ENCODE measurements around the gene GRIA3. TPM values are rescaled to one million over a fixed set of nuclear protein-coding genes. Genes with fewer than 3 reads are reported as not detected.

Gene GRIA3
- total RNA-seq = not detected
- not detected for polyA plus RNA-seq

DNA sequence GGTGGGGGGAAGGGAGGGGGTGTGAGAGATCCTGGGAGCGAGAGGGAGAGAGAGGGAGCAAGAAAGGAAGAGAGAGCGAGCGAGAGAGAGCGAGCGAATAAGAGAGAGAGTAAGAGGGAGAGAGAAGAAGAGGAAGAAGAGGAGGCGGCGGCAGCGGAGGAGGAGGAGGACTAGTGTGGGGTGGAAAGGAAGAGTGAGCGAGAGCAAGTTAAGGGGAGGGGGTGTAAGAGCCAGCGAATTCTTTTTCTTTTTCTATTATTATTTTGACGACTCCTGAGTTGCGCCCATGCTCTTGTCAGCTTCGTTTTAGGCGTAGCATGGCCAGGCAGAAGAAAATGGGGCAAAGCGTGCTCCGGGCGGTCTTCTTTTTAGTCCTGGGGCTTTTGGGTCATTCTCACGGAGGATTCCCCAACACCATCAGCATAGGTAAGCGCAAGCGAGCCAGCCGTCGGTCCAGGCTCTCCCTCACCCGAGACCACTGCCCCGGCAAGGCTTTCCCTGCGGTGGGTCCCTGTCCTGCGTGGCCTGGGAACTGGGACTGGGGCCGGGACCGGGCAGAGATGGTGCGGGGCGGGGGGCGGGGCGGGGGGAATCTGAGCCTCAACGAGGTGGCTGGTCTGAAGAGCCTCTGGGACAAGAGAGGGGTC lies at the start of gene GRIA3:
GRIA3 (plus strand) TSS at position 60 of the 647 bp plus-strand sequence; CDS start at position 318, 258 bp downstream.
- H3K4me3 ChIP-seq (ENCODE audit: low read depth, low read length) = no peak within 1 kb of the TSS
- no peaks in the 10 kb centered on the region for H3K9me3 ChIP-seq (ENCODE audit: control insufficient read depth in 2 of 2, low read length in 2 of 2)
- peaks cover 0 to 2% (median 0%) of the 10 kb centered on the region in 7 donors for H3K9me3 Mint-ChIP-seq
- peak within 1 kb of the TSS in 1 of 4 donors; percentile 44 for H3K4me3 Mint-ChIP-seq
- no peaks in the 10 kb centered on the region for H3K36me3 ChIP-seq (ENCODE audit: control insufficient read depth, insufficient read depth, low read length)
- H3K36me3 Mint-ChIP-seq = no peaks in the 10 kb centered on the region
- no peaks in the 10 kb centered on the region for H3K4me1 Mint-ChIP-seq
- no peaks in the 10 kb centered on the region for H3K4me1 ChIP-seq (ENCODE audit: control insufficient read depth, insufficient read depth, low read length, poor library complexity, severe bottlenecking)
- DNase-seq = no peak
- H3K27ac Mint-ChIP-seq = peak within 1 kb of the TSS in 1 of 3 donors; percentile 60
- H3K27me3 Mint-ChIP-seq = peaks cover 19% of the 10 kb centered on the region
- no peak for ATAC-seq (ENCODE audit: low read depth in 2 of 2)
- no peak within 1 kb of the TSS for H3K27ac ChIP-seq (ENCODE audit: insufficient read depth, low read length, poor library complexity, severe bottlenecking)
- no peaks in the 10 kb centered on the region for H3K27me3 ChIP-seq (ENCODE audit: control insufficient read depth, insufficient read depth, low read length)

DNA sequence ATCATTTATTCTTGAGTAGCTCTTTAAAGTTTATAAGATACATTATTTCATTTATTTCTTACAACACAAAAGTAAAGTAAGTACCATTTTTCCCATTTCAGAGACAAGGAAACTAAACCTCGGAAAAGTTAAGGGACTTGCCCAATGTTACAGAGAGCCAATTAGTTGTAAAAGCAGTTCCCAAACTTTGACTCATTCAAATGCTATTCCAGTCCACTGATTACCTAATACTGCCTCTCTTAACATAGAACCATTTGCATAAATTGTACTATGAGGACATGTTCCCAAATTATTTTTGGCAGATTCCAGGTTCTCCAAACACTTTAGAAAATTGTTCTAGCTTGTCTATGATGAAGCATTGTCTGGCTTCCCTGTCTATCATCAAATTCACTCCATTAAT lies 45.6 kb upstream of the GRIA3 start:
- H3K27me3 Mint-ChIP-seq = no peaks in the 10 kb centered on the region
- Histone ChIP-seq H3K4me3 (ENCODE audit: low read depth, low read length) (no peak overlapping the region), H3K4me1 (ENCODE audit: control insufficient read depth, insufficient read depth, low read length, poor library complexity, severe bottlenecking) (no peaks in the 10 kb centered on the region), H3K36me3 (ENCODE audit: control insufficient read depth, insufficient read depth, low read length) (no peaks in the 10 kb centered on the region), H3K9me3 (ENCODE audit: control insufficient read depth in 2 of 2, low read length in 2 of 2) (no peaks in the 10 kb centered on the region), H3K27me3 (ENCODE audit: control insufficient read depth, insufficient read depth, low read length) (no peaks in the 10 kb centered on the region), H3K27ac (ENCODE audit: insufficient read depth, low read length, poor library complexity, severe bottlenecking) (no peak overlapping the region)
- no peak overlapping the region for H3K4me3 Mint-ChIP-seq
- DNase-seq (no peak), ATAC-seq (ENCODE audit: low read depth in 2 of 2) (no peak)
- H3K9me3 Mint-ChIP-seq = peaks cover 0 to 7% (median 0%) of the 10 kb centered on the region in 7 donors
- H3K36me3 Mint-ChIP-seq = no peaks in the 10 kb centered on the region
- H3K4me1 Mint-ChIP-seq = no peaks in the 10 kb centered on the region
- no peak overlapping the region for H3K27ac Mint-ChIP-seq

DNA sequence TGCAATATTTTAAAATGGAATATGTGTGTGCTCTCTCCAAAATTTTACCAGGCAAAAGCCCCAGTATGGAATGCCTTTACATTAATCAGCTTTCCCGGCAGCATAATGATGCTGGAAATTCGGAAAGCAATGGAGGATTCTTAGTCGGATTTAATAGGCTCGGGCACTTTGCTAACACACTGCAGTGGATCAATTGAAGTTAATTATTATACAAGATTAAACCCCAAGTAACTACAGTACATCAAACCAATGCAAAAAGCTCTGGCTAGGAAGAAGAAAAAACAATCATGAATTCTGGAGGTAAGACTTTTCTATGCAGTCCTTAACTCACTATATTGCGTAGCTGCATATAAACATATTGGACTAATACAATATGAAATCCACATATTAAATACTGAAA lies 43.6 kb upstream of the GRIA3 start:
- no peaks in the 10 kb centered on the region for H3K4me1 Mint-ChIP-seq
- no peak for DNase-seq

DNA sequence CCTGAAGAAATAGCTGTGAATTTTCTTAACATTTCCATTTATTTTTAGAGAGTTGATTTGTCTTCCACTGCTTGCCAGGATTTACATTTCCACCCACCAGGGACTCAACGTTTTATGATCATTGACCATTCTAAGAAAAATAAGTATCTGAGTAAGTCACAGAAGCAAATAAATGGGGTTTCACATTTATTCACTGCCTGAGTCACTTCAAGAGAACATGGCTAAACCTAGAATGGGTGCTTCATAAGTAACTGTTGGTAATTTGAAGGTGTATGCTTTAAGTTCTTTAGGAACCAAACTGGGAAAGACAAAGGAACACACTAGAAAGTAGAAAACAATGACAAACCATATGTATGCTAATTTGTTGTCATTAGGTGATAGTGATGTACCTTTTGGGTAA lies 43.2 kb upstream of the GRIA3 start:
- Histone ChIP-seq H3K4me1 (ENCODE audit: control insufficient read depth, insufficient read depth, low read length, poor library complexity, severe bottlenecking) (no peaks in the 10 kb centered on the region), H3K9me3 (ENCODE audit: control insufficient read depth in 2 of 2, low read length in 2 of 2) (no peaks in the 10 kb centered on the region), H3K36me3 (ENCODE audit: control insufficient read depth, insufficient read depth, low read length) (no peaks in the 10 kb centered on the region), H3K4me3 (ENCODE audit: low read depth, low read length) (no peak overlapping the region), H3K27ac (ENCODE audit: insufficient read depth, low read length, poor library complexity, severe bottlenecking) (no peak overlapping the region), H3K27me3 (ENCODE audit: control insufficient read depth, insufficient read depth, low read length) (no peaks in the 10 kb centered on the region)
- no peak overlapping the region for H3K27ac Mint-ChIP-seq
- peaks cover 0 to 4% (median 0%) of the 10 kb centered on the region in 7 donors for H3K9me3 Mint-ChIP-seq
- H3K4me1 Mint-ChIP-seq = no peaks in the 10 kb centered on the region
- H3K36me3 Mint-ChIP-seq = no peaks in the 10 kb centered on the region
- no peak for DNase-seq
- no peak overlapping the region for H3K4me3 Mint-ChIP-seq
- no peak for ATAC-seq (ENCODE audit: low read depth in 2 of 2)
- no peaks in the 10 kb centered on the region for H3K27me3 Mint-ChIP-seq

More for the DNA sequence above, 43.6 kb upstream of the GRIA3 start:
- Histone ChIP-seq H3K4me3 (ENCODE audit: low read depth, low read length) (no peak overlapping the region), H3K4me1 (ENCODE audit: control insufficient read depth, insufficient read depth, low read length, poor library complexity, severe bottlenecking) (no peaks in the 10 kb centered on the region), H3K36me3 (ENCODE audit: control insufficient read depth, insufficient read depth, low read length) (no peaks in the 10 kb centered on the region), H3K27ac (ENCODE audit: insufficient read depth, low read length, poor library complexity, severe bottlenecking) (no peak overlapping the region), H3K9me3 (ENCODE audit: control insufficient read depth in 2 of 2, low read length in 2 of 2) (no peaks in the 10 kb centered on the region), H3K27me3 (ENCODE audit: control insufficient read depth, insufficient read depth, low read length) (no peaks in the 10 kb centered on the region)
- H3K27ac Mint-ChIP-seq = no peak overlapping the region
- H3K27me3 Mint-ChIP-seq = no peaks in the 10 kb centered on the region
- no peak overlapping the region for H3K4me3 Mint-ChIP-seq
- ATAC-seq (ENCODE audit: low read depth in 2 of 2) = no peak
- peaks cover 0 to 4% (median 0%) of the 10 kb centered on the region in 7 donors for H3K9me3 Mint-ChIP-seq
- no peaks in the 10 kb centered on the region for H3K36me3 Mint-ChIP-seq

- peaks cover 0 to 3% (median 0%) of the 10 kb centered on the region in 7 donors for H3K9me3 Mint-ChIP-seq
- no peak overlapping the region for H3K27ac ChIP-seq (ENCODE audit: insufficient read depth, low read length, poor library complexity, severe bottlenecking)
- H3K9me3 ChIP-seq (ENCODE audit: control insufficient read depth in 2 of 2, low read length in 2 of 2) = no peaks in the 10 kb centered on the region
- H3K27me3 Mint-ChIP-seq = no peaks in the 10 kb centered on the region
- no peak for DNase-seq
- no peak overlapping the region for H3K4me3 ChIP-seq (ENCODE audit: low read depth, low read length)
- H3K27me3 ChIP-seq (ENCODE audit: control insufficient read depth, insufficient read depth, low read length) = no peaks in the 10 kb centered on the region
- H3K36me3 ChIP-seq (ENCODE audit: control insufficient read depth, insufficient read depth, low read length) = no peaks in the 10 kb centered on the region
- H3K4me1 ChIP-seq (ENCODE audit: control insufficient read depth, insufficient read depth, low read length, poor library complexity, severe bottlenecking) = no peaks in the 10 kb centered on the region
- H3K4me3 Mint-ChIP-seq = no peak overlapping the region
- H3K4me1 Mint-ChIP-seq = no peaks in the 10 kb centered on the region
- no peaks in the 10 kb centered on the region for H3K36me3 Mint-ChIP-seq
- no peak for ATAC-seq (ENCODE audit: low read depth in 2 of 2)
- H3K27ac Mint-ChIP-seq = no peak overlapping the region
These were observed 30.2 kb upstream of the GRIA3 start for GRCh38 chrX:123153846-123154335.

GRCh38 chrX:123155327-123155726 lies 28.8 kb upstream of the GRIA3 start:
- no peaks in the 10 kb centered on the region for H3K4me1 ChIP-seq (ENCODE audit: control insufficient read depth, insufficient read depth, low read length, poor library complexity, severe bottlenecking)
- H3K4me3 Mint-ChIP-seq = no peak overlapping the region

DNA sequence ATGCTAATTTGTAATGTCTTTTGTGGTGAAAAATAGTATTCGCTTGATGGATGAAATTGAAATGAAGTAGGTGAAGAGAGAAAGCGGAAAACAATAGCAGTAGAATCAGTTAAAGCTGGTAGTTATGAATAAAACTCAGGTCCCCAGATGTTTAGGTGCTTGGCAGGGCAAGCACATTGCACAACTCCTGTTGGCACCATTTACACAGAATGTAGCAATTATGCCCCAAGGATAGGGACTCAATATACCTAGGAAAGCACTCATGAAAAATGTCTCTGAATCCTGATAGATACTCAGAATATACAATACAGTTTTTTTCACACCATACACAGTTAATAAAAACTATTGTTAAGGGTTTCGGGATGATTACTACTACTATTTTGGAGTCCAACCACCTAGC lies 26.5 kb upstream of the GRIA3 start:
- DNase-seq (no peak), ATAC-seq (ENCODE audit: low read depth in 2 of 2) (no peak)
- Histone ChIP-seq H3K36me3 (ENCODE audit: control insufficient read depth, insufficient read depth, low read length) (no peaks in the 10 kb centered on the region), H3K4me3 (ENCODE audit: low read depth, low read length) (no peak overlapping the region), H3K9me3 (ENCODE audit: control insufficient read depth in 2 of 2, low read length in 2 of 2) (no peaks in the 10 kb centered on the region), H3K27ac (ENCODE audit: insufficient read depth, low read length, poor library complexity, severe bottlenecking) (no peak overlapping the region), H3K4me1 (ENCODE audit: control insufficient read depth, insufficient read depth, low read length, poor library complexity, severe bottlenecking) (no peaks in the 10 kb centered on the region), H3K27me3 (ENCODE audit: control insufficient read depth, insufficient read depth, low read length) (no peaks in the 10 kb centered on the region)
- Mint-ChIP-seq H3K4me1 (no peaks in the 10 kb centered on the region), H3K9me3 (peaks cover 0 to 4% (median 0%) of the 10 kb centered on the region in 7 donors), H3K36me3 (no peaks in the 10 kb centered on the region), H3K27me3 (no peaks in the 10 kb centered on the region), H3K4me3 (no peak overlapping the region), H3K27ac (no peak overlapping the region)

More at GRCh38 chrX:123155327-123155726, 28.8 kb upstream of the GRIA3 start:
- H3K27me3 ChIP-seq (ENCODE audit: control insufficient read depth, insufficient read depth, low read length) = no peaks in the 10 kb centered on the region
- Mint-ChIP-seq H3K4me1 (no peaks in the 10 kb centered on the region), H3K9me3 (peaks cover 0 to 3% (median 0%) of the 10 kb centered on the region in 7 donors), H3K27ac (no peak overlapping the region), H3K27me3 (no peaks in the 10 kb centered on the region), H3K36me3 (no peaks in the 10 kb centered on the region)
- no peak for DNase-seq
- no peaks in the 10 kb centered on the region for H3K9me3 ChIP-seq (ENCODE audit: control insufficient read depth in 2 of 2, low read length in 2 of 2)
- no peak overlapping the region for H3K4me3 ChIP-seq (ENCODE audit: low read depth, low read length)
- no peak for ATAC-seq (ENCODE audit: low read depth in 2 of 2)
- no peak overlapping the region for H3K27ac ChIP-seq (ENCODE audit: insufficient read depth, low read length, poor library complexity, severe bottlenecking)
- H3K36me3 ChIP-seq (ENCODE audit: control insufficient read depth, insufficient read depth, low read length) = no peaks in the 10 kb centered on the region

- Histone ChIP-seq H3K27me3 (ENCODE audit: control insufficient read depth, insufficient read depth, low read length) (no peaks in the 10 kb centered on the region), H3K4me1 (ENCODE audit: control insufficient read depth, insufficient read depth, low read length, poor library complexity, severe bottlenecking) (no peaks in the 10 kb centered on the region), H3K4me3 (ENCODE audit: low read depth, low read length) (no peak overlapping the region), H3K36me3 (ENCODE audit: control insufficient read depth, insufficient read depth, low read length) (no peaks in the 10 kb centered on the region), H3K27ac (ENCODE audit: insufficient read depth, low read length, poor library complexity, severe bottlenecking) (no peak overlapping the region), H3K9me3 (ENCODE audit: control insufficient read depth in 2 of 2, low read length in 2 of 2) (no peaks in the 10 kb centered on the region)
- Mint-ChIP-seq H3K27me3 (no peaks in the 10 kb centered on the region), H3K9me3 (peaks cover 0 to 4% (median 2%) of the 10 kb centered on the region in 7 donors), H3K4me3 (no peak overlapping the region), H3K27ac (no peak overlapping the region), H3K36me3 (no peaks in the 10 kb centered on the region), H3K4me1 (no peaks in the 10 kb centered on the region)
- ATAC-seq (ENCODE audit: low read depth in 2 of 2) (no peak), DNase-seq (no peak)
These were observed 24.7 kb upstream of the GRIA3 start for GRCh38 chrX:123159403-123159802.

Data from CD4-positive, CD25-positive, alpha-beta regulatory T cell (primary cell).